Upper lobe of right lung (tissue), 1 donor: ENCODE measurements around the gene PC. TPM values are rescaled to one million over a fixed set of nuclear protein-coding genes. Genes with fewer than 3 reads are reported as not detected.

ENCODE experiments used
- ATAC-seq: fragments of 200-7000 bp; cut with Tn5 transposase; one replicate; pipeline ENCODE4 v1.9.1; 2020; ENCODE audit warnings: mild to moderate bottlenecking, moderate library complexity
- DNase-seq: peaks from one replicate; pipeline ENCODE4 v3.0.0-alpha.2; 2020
- H3K27ac ChIP-seq: fragments of 200-600 bp; one replicate; pipeline ENCODE4 v1.8.0; 2022
- H3K27me3 ChIP-seq: fragments of 200-600 bp; one replicate; pipeline ENCODE4 v1.8.0; 2022; ENCODE audit warnings: mild to moderate bottlenecking
- H3K36me3 ChIP-seq: fragments of 200-600 bp; one replicate; pipeline ENCODE4 v1.8.0; 2022
- H3K4me1 ChIP-seq: fragments of 200-600 bp; one replicate; pipeline ENCODE4 v1.8.0; 2022
- H3K4me3 ChIP-seq: fragments of 200-600 bp; one replicate; pipeline ENCODE4 v1.8.0; 2022; ENCODE audit warnings: mild to moderate bottlenecking
- H3K9me3 ChIP-seq: fragments of 200-600 bp; one replicate; pipeline ENCODE4 v1.8.0; 2022
- CTCF ChIP-seq: fragments of 200-600 bp; IDR thresholded peaks from one replicate; pipeline ENCODE4 v1.8.0; 2022; ENCODE audit warnings: antibody characterized with exemption
- intact Hi-C: fragments of 100-400 bp; cut with DNase I; formaldehyde crosslinking; loops from one replicate; pipeline ENCODE4 v1.11.0; 2022
- total RNA-seq: library from RNA; stranded (reverse); fragmentation: NEBNext Ultra II Directional; extraction: Animal tissue kit (Norgen Biotek cat#: 25700); gene quantifications from one replicate; pipeline ENCODE4 v1.2.1, GENCODE V29; 2021
- donor health status: DM: no; HTN: yes; CAD: no; lungs with severe emphysema.

Gene PC
- total RNA-seq, 1 donor from 2014 or later, result 12.7 TPM

GRCh38 chr11:66848671-66849500 is 109.3 kb downstream of the PC start:
- intact Hi-C loops, result no loop called here

GRCh38 chr11:66847461-66848232 is 110.5 kb downstream of the PC start:
- Histone ChIP-seq H3K4me3 (no peak overlapping the region), H3K36me3 (peaks cover 24% of the 10 kb centered on the region), H3K9me3 (no peaks in the 10 kb centered on the region), H3K27me3 (no peaks in the 10 kb centered on the region), H3K4me1 (peaks cover 9% of the 10 kb centered on the region), H3K27ac (no peak overlapping the region)
- intact Hi-C loops, result no loop called here
- TF ChIP-seq CTCF, result no peak
- no peak for ATAC-seq
- no peak for DNase-seq

More at GRCh38 chr11:66848671-66849500, 109.3 kb downstream of the PC start:
- Histone ChIP-seq H3K4me3 (no peak overlapping the region), H3K36me3 (peaks cover 24% of the 10 kb centered on the region), H3K27ac (no peak overlapping the region), H3K4me1 (peaks cover 9% of the 10 kb centered on the region), H3K27me3 (no peaks in the 10 kb centered on the region), H3K9me3 (no peaks in the 10 kb centered on the region)
- TF ChIP-seq CTCF, result no peak
- DNase-seq (no peak), ATAC-seq (no peak)

- intact Hi-C loops, result no loop called here
- DNase-seq, result no peak
- no peaks in the 10 kb centered on the region for H3K27me3 ChIP-seq
Measured at GRCh38 chr11:66846671-66847091, 111.5 kb downstream of the PC start.

GRCh38 chr11:66845876-66846212 is 112.3 kb downstream of the PC start:
- no peaks in the 10 kb centered on the region for H3K9me3 ChIP-seq
- no peaks in the 10 kb centered on the region for H3K27me3 ChIP-seq
- DNase-seq (no peak), ATAC-seq (no peak)
- H3K27ac ChIP-seq, result no peak overlapping the region
- peaks cover 24% of the 10 kb centered on the region for H3K36me3 ChIP-seq
- no peak for TF ChIP-seq CTCF
- H3K4me3 ChIP-seq, result no peak overlapping the region
- intact Hi-C loops, result no loop called here
- H3K4me1 ChIP-seq, result peaks cover 21% of the 10 kb centered on the region

More at GRCh38 chr11:66846671-66847091, 111.5 kb downstream of the PC start:
- Histone ChIP-seq H3K36me3 (peaks cover 24% of the 10 kb centered on the region), H3K4me1 (peaks cover 16% of the 10 kb centered on the region), H3K27ac (no peak overlapping the region), H3K4me3 (no peak overlapping the region), H3K9me3 (no peaks in the 10 kb centered on the region)
- ATAC-seq, result no peak
- TF ChIP-seq CTCF, result no peak

- H3K4me3 ChIP-seq, result no peak overlapping the region
- peaks cover 21% of the 10 kb centered on the region for H3K4me1 ChIP-seq
- no peaks in the 10 kb centered on the region for H3K27me3 ChIP-seq
- intact Hi-C loops, result no loop called here
- DNase-seq (no peak), ATAC-seq (no peak)
- H3K9me3 ChIP-seq, result no peaks in the 10 kb centered on the region
- no peak overlapping the region for H3K27ac ChIP-seq
- H3K36me3 ChIP-seq, result peaks cover 24% of the 10 kb centered on the region
- TF ChIP-seq CTCF, result no peak
Measured at GRCh38 chr11:66845143-66845875, 112.9 kb downstream of the PC start.
